LNCAP (cell line): ENCODE measurements around the gene KPNA5.

Experiments used
- TF ChIP-seq, protein P1 (sequence below): fragments of 450-650 bp; IDR thresholded peaks from 2 replicates; pipeline ENCODE4 v1.5.1; 2017; ENCODE audit warnings: mild to moderate bottlenecking

The KPNA5 gene

DNA sequence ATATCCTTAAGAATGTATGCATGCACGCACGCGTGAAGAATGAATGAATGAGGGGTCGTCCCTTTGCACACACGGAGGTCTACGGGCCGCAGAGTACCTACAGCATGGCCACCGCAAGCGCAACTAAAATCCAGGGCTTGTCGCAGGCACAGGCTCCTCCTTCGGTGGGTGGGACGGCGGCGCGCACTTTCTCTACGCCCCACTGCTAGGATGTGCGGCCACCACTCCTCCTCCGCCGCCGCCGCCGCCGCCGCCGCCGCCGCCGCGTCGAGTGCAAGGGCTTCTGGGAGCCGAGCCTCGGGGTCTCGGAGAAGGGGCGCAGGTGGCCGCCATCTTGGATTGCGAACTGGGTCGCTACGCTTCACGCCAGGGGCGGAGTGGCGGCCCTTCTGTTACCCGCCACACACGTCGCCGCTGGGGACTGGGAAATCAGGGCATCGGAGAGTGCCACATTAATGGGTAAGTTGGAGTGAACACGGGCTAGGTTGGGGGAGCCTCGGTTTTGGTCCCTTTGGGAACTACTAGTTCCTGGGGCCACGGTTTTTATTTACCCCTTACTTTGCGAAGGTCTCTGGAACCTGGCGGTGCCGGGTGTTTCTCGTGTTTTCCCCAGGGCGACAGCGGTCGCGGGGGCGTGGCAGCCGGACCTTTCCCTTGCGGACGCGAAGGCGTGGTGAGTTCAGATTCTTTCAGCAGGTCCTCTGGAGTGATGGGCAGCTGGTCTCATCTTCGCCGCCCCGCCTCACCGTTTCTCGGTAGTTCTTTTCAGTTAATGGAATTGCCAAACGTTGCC, at the start of gene KPNA5:
Gene KPNA5 (plus strand): TSS at position 332 of the 793 bp plus-strand sequence. CDS start 124 bp downstream, at position 456.
- TF ChIP-seq, protein P1, sequence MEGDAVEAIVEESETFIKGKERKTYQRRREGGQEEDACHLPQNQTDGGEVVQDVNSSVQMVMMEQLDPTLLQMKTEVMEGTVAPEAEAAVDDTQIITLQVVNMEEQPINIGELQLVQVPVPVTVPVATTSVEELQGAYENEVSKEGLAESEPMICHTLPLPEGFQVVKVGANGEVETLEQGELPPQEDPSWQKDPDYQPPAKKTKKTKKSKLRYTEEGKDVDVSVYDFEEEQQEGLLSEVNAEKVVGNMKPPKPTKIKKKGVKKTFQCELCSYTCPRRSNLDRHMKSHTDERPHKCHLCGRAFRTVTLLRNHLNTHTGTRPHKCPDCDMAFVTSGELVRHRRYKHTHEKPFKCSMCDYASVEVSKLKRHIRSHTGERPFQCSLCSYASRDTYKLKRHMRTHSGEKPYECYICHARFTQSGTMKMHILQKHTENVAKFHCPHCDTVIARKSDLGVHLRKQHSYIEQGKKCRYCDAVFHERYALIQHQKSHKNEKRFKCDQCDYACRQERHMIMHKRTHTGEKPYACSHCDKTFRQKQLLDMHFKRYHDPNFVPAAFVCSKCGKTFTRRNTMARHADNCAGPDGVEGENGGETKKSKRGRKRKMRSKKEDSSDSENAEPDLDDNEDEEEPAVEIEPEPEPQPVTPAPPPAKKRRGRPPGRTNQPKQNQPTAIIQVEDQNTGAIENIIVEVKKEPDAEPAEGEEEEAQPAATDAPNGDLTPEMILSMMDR, result no peak

DNA sequence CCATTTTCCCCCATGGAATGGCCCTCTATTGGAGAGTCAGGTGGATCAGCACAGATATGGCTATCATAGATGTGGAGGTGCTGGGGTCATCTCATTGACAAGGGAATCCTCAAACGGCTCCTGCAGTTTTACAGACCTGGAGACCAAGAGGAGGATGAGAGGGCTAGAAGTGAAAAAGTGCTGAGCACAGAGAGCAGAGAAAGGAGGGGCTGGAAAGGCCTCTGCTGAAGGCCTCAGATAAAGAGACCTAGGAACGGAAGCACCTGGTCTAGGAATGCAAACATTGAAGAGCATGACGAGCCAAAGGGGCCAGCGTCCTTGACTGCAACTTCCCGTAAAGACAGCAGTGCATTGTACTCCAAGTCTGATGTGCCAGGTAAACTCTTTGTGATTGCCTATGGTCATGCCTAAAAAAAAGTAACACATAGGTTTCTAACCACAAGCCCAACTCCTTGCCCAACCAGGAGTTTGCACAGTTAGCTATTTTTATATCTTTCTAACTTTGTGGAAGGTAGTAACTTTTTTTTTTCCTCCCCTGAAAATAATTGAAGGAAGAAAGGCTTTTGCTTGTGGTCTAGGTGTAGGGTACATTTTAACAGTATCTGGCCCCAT, 49.5 kb upstream of the KPNA5 start:
- TF ChIP-seq, protein P1, result no peak

DNA sequence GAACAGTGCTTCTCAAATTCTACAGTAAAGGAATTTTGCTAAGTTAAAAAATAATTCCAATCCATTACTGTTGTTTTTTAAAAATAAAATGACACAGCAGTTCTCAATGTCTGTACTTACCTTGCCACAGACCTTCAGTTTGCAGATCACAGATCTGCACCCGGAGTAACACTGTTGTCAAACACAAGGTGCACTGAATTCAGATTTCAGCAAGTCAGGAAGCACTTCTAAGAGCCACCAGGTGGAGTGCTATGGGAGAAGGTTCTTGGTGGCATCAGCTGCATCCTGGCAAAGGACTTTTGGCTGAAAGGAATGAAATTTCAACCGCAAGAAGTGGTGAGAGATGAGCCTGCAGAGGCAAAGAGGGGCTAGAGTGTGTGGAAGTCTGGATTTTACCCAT, 47.3 kb upstream of the KPNA5 start:
- TF ChIP-seq, protein P1, result no peak; the same call in none of the 2 replicates

DNA sequence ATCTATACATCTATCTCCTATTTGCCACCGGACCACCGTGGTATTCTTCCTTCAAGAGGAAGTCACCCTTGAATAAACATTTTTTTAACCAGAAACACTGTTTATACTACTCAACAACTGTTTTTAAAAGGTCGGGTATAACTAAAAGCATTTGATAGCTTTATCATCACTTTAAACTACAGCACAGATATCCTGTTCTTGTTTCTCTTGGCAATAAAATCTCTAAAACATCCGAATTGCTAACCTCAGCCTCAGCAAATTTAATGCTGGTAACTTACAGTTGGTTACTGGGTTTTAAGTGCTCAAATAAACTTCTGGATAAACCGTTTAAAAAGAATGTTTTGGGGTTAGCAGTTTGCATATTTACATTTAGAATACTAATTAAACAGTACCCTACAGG, 32.9 kb upstream of the KPNA5 start:
- TF ChIP-seq, protein P1, result no peak

DNA sequence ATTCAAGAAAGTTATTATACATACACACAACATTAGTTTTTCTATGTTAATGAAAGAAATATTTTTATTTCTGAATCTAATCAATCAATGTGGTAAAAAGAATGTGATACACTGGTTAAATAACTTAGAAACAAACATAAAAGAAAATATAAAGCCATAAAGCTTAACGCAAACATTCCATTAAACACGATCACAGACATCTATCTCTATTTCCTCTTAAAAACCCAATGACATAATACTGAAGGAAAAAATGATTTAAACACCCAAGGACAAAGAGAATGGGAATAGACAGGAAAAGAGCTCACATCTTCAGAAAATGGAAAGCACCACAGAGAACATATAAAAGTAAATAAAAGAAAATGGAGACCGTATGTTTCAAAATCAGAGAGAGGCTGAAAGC, 31.9 kb upstream of the KPNA5 start:
- TF ChIP-seq, protein P1, result no peak

- TF ChIP-seq, protein P1, result no peak
Measured at GRCh38 chr6:116651916-116652315, 29.1 kb upstream of the KPNA5 start.

DNA sequence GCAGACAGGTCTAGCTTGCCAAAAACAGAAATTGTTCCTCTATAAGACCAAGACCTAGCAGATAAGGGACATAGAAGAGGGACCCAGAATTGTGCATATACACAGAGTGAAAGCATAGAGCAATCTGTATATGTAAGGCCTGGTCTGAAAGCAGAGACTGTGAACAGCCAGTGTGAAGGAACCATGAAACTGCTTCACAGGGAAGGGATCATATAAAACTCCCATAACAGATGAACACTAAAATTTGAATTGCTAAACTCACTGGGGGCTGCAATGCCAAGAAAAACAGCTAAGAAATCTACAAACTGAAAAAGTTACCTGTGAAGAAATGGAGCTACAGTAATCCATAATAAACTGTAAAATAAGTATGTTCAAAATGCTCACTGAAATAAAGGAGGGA, 19.4 kb upstream of the KPNA5 start:
- TF ChIP-seq, protein P1, result no peak
